Mesendoderm (in vitro differentiated cells): ENCODE measurements around the gene RCSD1.

Source experiments
- DNase-seq: peaks from one replicate; pipeline ENCODE4 v3.0.0; 2013
- H2AK5ac ChIP-seq: 2 replicates; pipeline ENCODE4 v1.6.1; 2013; ENCODE audit warnings: low read length, inconsistent platforms
- H2BK120ac ChIP-seq: 2 replicates; pipeline ENCODE4 v1.6.1; 2013; ENCODE audit warnings: low read depth, mild to moderate bottlenecking, low read length, moderate library complexity, mixed read lengths
- H2BK15ac ChIP-seq: replicated peaks from 2 replicates; pipeline ENCODE4 v1.6.1; 2013; ENCODE audit warnings: low read depth, mild to moderate bottlenecking, moderate library complexity
- H2BK5ac ChIP-seq: 2 replicates; pipeline ENCODE4 v1.6.1; 2013; ENCODE audit warnings: low read length, inconsistent platforms
- H3K18ac ChIP-seq: 2 replicates; pipeline ENCODE4 v1.6.1; 2013; ENCODE audit warnings: mild to moderate bottlenecking, low read length, mixed read lengths
- H3K23ac ChIP-seq: one replicate; pipeline ENCODE4 v1.6.1; 2013; ENCODE audit warnings: low read length
- H3K27ac ChIP-seq: 2 replicates; pipeline ENCODE4 v1.5.1; 2013; ENCODE audit warnings: low read depth, mild to moderate bottlenecking, inconsistent platforms, low read length, moderate library complexity
- H3K27me3 ChIP-seq: 2 replicates; pipeline ENCODE4 v1.6.1; 2013; ENCODE audit warnings: low read length, control low read depth, mild to moderate bottlenecking, inconsistent platforms; ENCODE audit not compliant: insufficient read depth, poor library complexity
- H3K36me3 ChIP-seq: 2 replicates; pipeline ENCODE4 v1.6.1; 2013; ENCODE audit warnings: low read length, inconsistent platforms; ENCODE audit not compliant: control insufficient read depth, insufficient read depth
- H3K4ac ChIP-seq: one replicate; pipeline ENCODE4 v1.6.1; 2013; ENCODE audit warnings: low read depth, mild to moderate bottlenecking, low read length, moderate library complexity
- H3K4me1 ChIP-seq: 2 replicates; pipeline ENCODE4 v1.6.1; 2013; ENCODE audit warnings: low read depth, low read length, inconsistent platforms; ENCODE audit not compliant: control insufficient read depth
- H3K4me2 ChIP-seq: 2 replicates; pipeline ENCODE4 v1.6.1; 2013; ENCODE audit warnings: low read length
- H3K4me3 ChIP-seq: 2 replicates; pipeline ENCODE4 v1.5.1; 2013; ENCODE audit warnings: mild to moderate bottlenecking, low read length
- H3K56ac ChIP-seq: one replicate; pipeline ENCODE4 v1.6.1; 2013; ENCODE audit warnings: low read length
- H3K79me1 ChIP-seq: 2 replicates; pipeline ENCODE4 v1.6.1; 2013; ENCODE audit warnings: low read length, inconsistent platforms
- H3K79me2 ChIP-seq: 2 replicates; pipeline ENCODE4 v1.6.1; 2013; ENCODE audit warnings: mild to moderate bottlenecking, low read length; ENCODE audit not compliant: control insufficient read depth, insufficient read depth
- H3K9ac ChIP-seq: 2 replicates; pipeline ENCODE4 v1.6.1; 2013; ENCODE audit warnings: low read length, inconsistent platforms
- H4K5ac ChIP-seq: one replicate; pipeline ENCODE4 v1.6.1; 2013; ENCODE audit warnings: low read length
- H4K8ac ChIP-seq: one replicate; pipeline ENCODE4 v1.6.1; 2013; ENCODE audit warnings: low read depth, mild to moderate bottlenecking, control low read depth, low read length, moderate library complexity
- WGBS: extraction: QIAGEN DNeasy Blood & Tissue Kit; methylation state at CpG from one replicate; pipeline ENCODE4 v1.1.7; 2013; ENCODE audit warnings: low lambda C conversion rate, missing lambda C conversion rate; ENCODE audit not compliant: insufficient coverage; ENCODE audit errors: extremely low coverage; 5-methylcytosine and 5-hydroxymethylcytosine counted together

The RCSD1 gene

DNA sequence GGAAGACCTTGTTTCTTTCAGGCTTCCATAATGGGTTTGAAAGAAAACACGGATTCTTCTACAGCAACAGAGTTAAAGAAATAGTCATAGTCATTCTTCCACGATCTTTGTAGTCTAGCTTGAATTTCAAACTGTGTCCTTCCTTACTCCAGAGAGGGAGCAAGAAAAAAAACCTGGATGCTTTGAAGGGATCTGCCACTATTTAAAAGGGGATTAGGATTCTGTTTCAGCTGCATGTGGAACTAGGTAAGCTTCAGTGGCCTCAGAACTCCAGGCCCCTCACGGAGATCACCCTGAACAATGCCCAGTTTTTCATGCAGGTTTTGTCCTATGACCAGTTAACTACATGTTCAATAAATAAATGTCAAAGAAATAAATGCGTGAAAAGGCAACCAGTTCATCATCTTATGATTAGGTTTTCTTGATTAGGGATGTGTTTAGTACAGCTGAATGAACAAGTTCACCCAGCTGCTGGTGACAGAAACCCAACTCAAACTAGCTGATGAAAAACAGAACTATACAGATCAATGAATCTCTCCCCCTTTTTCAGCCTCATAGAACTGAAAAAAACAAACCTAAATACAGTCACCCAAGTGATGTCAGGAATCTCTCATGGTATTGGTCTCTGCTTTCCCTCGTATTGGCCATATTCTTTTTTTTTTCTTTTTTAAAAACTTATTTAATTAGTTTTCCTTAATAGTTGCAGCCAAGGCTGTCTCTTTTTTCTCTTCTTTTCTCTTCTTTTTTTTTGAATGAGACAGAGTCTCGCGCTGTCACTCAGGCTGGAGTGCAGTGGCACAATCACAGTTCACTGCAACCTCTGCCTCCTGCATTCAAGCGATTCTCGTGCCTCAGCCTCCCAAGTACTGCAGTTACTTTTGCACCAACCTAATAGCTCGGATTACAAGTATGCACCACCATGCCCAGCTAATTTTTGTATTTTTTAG is 77.2 kb downstream of the RCSD1 start:
- Histone ChIP-seq H4K5ac (no peak overlapping the region), H3K4me3 (no peak overlapping the region), H3K79me1 (no peaks in the 10 kb centered on the region), H3K4ac (no peak overlapping the region), H3K23ac (no peak overlapping the region), H2BK15ac (peak overlapping the region; percentile 59), H2AK5ac (no peak overlapping the region), H3K4me2 (no peak overlapping the region), H2BK120ac (no peak overlapping the region), H3K9ac (no peak overlapping the region), H3K56ac (no peak overlapping the region), H3K27me3 (no peaks in the 10 kb centered on the region), H2BK5ac (no peak overlapping the region), H4K8ac (no peak overlapping the region), H3K27ac (no peak overlapping the region), H3K36me3 (no peaks in the 10 kb centered on the region), H3K4me1 (peaks cover 11% of the 10 kb centered on the region), H3K18ac (no peak overlapping the region), H3K79me2 (no peaks in the 10 kb centered on the region)
- DNase-seq: peak; percentile 44
- no CpG with 5 or more reads among the region's 10 CpGs for WGBS

DNA sequence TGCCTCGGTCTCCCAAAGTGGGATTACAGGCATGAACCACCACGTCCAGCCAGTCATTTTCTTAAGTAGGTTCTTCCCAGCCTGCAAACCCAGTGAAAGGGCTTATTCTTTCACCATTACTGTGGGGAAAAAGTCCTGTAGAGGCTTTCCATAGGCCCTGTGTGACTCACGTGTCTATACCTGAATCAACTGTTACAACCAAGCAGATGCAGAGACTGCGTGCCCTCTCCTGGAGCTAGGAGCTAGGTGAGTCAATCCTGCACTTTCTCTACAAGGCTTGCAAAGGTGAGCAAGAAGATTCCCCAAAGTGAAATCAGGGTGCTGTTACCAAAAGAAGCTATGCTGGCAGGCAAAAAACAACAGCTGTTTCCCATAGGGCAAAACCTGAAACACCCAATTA is 77.9 kb downstream of the RCSD1 start:
- H3K9ac ChIP-seq: no peak overlapping the region
- no peak overlapping the region for H2BK5ac ChIP-seq
- no peak overlapping the region for H3K56ac ChIP-seq
- H4K5ac ChIP-seq: no peak overlapping the region
- H3K4ac ChIP-seq: no peak overlapping the region
- H3K18ac ChIP-seq: no peak overlapping the region
- peak; percentile 40 for DNase-seq
- no CpG with 5 or more reads among the region's 4 CpGs for WGBS
- H3K79me2 ChIP-seq: no peaks in the 10 kb centered on the region
- H3K27me3 ChIP-seq: no peaks in the 10 kb centered on the region
- no peak overlapping the region for H2BK15ac ChIP-seq
- no peak overlapping the region for H2AK5ac ChIP-seq
- no peak overlapping the region for H3K4me3 ChIP-seq
- no peaks in the 10 kb centered on the region for H3K36me3 ChIP-seq
- no peak overlapping the region for H4K8ac ChIP-seq
- no peak overlapping the region for H3K23ac ChIP-seq
- H2BK120ac ChIP-seq: no peak overlapping the region
- H3K4me1 ChIP-seq: peaks cover 11% of the 10 kb centered on the region
- no peak overlapping the region for H3K4me2 ChIP-seq
- H3K79me1 ChIP-seq: no peaks in the 10 kb centered on the region
- H3K27ac ChIP-seq: no peak overlapping the region

DNA sequence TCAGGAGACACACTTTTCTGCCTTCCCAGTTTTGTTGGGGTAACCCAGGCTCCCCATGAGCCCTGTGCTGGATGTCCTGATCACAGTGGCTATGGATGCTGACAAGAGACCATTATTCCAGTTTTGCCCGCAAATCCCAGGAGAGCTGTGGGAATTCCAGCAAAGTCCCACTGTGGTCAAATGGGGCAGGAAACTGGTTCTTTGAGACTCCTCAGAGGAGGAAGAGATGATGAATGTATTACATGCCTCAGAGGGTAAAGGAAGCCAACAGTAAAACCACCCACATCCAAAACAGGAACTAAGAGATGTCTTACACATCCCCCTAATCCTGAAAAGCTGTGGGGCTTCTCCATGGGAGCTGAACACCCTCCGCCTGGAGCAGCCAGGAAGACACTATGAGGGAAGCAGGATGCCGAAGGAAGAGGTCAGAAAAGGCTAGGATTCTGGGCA is 78.9 kb downstream of the RCSD1 start:
- Histone ChIP-seq H3K56ac (no peak overlapping the region), H3K36me3 (no peaks in the 10 kb centered on the region)
- no CpG with 5 or more reads among the region's 3 CpGs for WGBS

DNA sequence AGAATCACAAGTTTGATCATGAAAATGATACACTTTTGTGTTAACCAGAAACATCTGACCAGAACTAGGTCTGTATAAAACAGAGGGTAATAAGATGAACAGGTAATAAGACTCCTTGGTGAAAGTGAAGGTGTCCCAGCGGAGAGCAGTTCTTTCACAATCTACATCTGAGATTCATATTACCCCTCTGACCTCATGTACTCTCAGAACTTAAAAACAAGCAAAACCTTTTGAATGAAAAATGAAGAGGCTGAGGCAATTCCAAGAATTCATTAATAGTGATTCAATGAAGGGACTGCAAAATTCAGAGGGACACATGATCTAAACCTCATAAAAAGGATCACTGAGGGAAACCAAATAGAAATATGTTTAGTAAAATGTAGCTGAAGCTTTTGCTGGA is 80.8 kb downstream of the RCSD1 start:
- H3K56ac ChIP-seq: no peak overlapping the region
- no peak overlapping the region for H3K4ac ChIP-seq
- H2BK5ac ChIP-seq: no peak overlapping the region
- no peak overlapping the region for H2AK5ac ChIP-seq
- no peak overlapping the region for H4K5ac ChIP-seq
- no CpG with 5 or more reads among the region's 1 CpG for WGBS
- H3K36me3 ChIP-seq: no peaks in the 10 kb centered on the region
- no peak overlapping the region for H2BK120ac ChIP-seq
- H3K9ac ChIP-seq: no peak overlapping the region
- H3K27ac ChIP-seq: no peak overlapping the region
- no peak overlapping the region for H4K8ac ChIP-seq
- H3K23ac ChIP-seq: no peak overlapping the region
- peaks cover 4% of the 10 kb centered on the region for H3K4me1 ChIP-seq
- no peak overlapping the region for H2BK15ac ChIP-seq
- H3K4me2 ChIP-seq: no peak overlapping the region
- DNase-seq: no peak
- H3K79me2 ChIP-seq: no peaks in the 10 kb centered on the region
- no peaks in the 10 kb centered on the region for H3K79me1 ChIP-seq
- H3K18ac ChIP-seq: no peak overlapping the region
- no peak overlapping the region for H3K4me3 ChIP-seq
- no peaks in the 10 kb centered on the region for H3K27me3 ChIP-seq

More for the DNA sequence above, 78.9 kb downstream of the RCSD1 start:
- no peak overlapping the region for H4K5ac ChIP-seq
- no peaks in the 10 kb centered on the region for H3K27me3 ChIP-seq
- DNase-seq: peak; percentile 38
- no peak overlapping the region for H3K4me3 ChIP-seq
- H3K23ac ChIP-seq: no peak overlapping the region
- no peaks in the 10 kb centered on the region for H3K79me2 ChIP-seq
- no peak overlapping the region for H3K4me2 ChIP-seq
- H3K4ac ChIP-seq: no peak overlapping the region
- no peak overlapping the region for H3K9ac ChIP-seq
- H3K18ac ChIP-seq: no peak overlapping the region
- H2BK5ac ChIP-seq: no peak overlapping the region
- no peak overlapping the region for H4K8ac ChIP-seq
- H3K79me1 ChIP-seq: no peaks in the 10 kb centered on the region
- no peak overlapping the region for H2BK15ac ChIP-seq
- no peak overlapping the region for H2AK5ac ChIP-seq
- no peak overlapping the region for H2BK120ac ChIP-seq
- peaks cover 11% of the 10 kb centered on the region for H3K4me1 ChIP-seq
- peak overlapping the region; percentile 13 for H3K27ac ChIP-seq

DNA sequence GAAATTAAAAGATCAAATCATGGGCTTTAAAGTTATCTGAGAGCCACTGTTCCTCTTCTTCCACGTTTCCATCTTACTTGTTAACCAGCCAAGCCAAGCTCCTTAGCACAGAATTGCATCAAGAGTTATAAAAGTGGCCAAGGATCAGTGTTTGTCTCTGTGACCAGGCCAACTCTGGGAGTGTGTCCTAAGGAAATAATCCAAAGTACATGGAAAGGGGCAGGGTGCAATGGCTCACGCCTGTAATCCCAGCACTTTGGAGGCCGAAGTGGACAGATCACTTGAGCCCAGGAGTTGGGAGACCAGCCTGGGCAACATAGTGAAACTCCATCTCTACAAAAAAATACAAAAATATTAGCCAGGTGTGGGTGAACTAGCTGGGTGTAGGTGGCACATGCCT is 81.8 kb downstream of the RCSD1 start:
- no peaks in the 10 kb centered on the region for H3K36me3 ChIP-seq
- H3K27ac ChIP-seq: no peak overlapping the region
- H3K27me3 ChIP-seq: no peaks in the 10 kb centered on the region
- DNase-seq: no peak
- H3K23ac ChIP-seq: no peak overlapping the region
- no peak overlapping the region for H3K18ac ChIP-seq
- no peak overlapping the region for H2BK120ac ChIP-seq
- no peak overlapping the region for H3K9ac ChIP-seq
- WGBS: no CpG with 5 or more reads among the region's 3 CpGs
- peaks cover 4% of the 10 kb centered on the region for H3K4me1 ChIP-seq
- H3K79me1 ChIP-seq: no peaks in the 10 kb centered on the region
- H4K8ac ChIP-seq: no peak overlapping the region
- H2AK5ac ChIP-seq: no peak overlapping the region
- no peak overlapping the region for H3K4me3 ChIP-seq
- H3K56ac ChIP-seq: no peak overlapping the region
- H2BK5ac ChIP-seq: no peak overlapping the region
- no peaks in the 10 kb centered on the region for H3K79me2 ChIP-seq
- H3K4me2 ChIP-seq: no peak overlapping the region
- no peak overlapping the region for H3K4ac ChIP-seq
- no peak overlapping the region for H4K5ac ChIP-seq
- H2BK15ac ChIP-seq: no peak overlapping the region
